ENCODE results near the gene RIPK1.
"Not testable (repeated sequence)": the region's sequence is repeated elsewhere in the genome, so short reads cannot be mapped to it uniquely, and the experiment has no call there.

The RIPK1 gene

DNA sequence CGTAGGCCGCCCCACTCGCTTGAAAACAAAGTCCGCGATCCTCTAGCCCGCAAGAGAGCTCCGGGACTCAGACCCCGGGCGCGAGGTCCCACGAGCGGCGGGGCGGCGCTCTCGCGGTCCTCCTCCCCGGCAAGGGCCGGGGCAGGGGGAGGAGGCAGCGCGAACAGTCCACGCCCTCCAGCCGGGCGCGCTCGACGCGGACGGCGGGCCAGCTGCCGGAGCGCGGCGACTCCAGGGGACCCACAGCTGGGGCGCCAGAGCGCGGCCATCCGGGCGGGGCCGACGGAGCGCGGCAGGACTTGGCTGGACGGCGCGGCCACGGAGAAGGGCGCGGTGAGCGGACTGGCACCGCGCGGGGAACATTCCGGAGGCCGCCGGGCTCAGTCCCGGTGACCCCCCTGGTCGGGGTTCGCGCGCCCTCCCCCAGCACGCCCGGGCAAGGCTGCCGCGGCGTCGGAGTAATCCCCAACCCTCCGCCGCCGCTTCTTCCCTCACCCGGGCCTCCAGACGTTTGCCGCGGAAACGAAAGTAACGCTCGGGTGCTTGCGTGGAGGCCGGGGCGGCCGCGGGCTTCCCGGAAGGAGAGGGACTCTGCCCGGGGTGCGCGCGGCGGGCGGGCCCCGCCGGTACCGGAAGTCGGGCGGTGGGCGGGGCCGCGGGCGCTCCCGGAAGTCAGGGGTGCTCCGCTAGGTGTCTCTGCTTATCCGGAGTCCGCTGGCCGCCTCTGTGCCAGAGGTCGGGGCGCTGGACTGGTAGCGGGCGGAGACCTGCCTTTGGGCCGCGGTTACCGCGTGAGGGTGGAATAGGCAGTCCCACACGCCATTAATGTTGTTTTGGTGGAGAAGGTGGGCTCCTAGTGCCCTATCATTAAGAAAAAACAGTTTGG is at the start of gene RIPK1:
Gene RIPK1, plus strand, starts transcription at position 166 of the 886 bp plus-strand sequence. CDS start 8,330 bp downstream, outside the sequence.
- DNase-seq = peak; percentile 90

GRCh38 chr6:3019065-3019464 is 49.2 kb upstream of the RIPK1 start:
- DNase-seq = no peak

DNA sequence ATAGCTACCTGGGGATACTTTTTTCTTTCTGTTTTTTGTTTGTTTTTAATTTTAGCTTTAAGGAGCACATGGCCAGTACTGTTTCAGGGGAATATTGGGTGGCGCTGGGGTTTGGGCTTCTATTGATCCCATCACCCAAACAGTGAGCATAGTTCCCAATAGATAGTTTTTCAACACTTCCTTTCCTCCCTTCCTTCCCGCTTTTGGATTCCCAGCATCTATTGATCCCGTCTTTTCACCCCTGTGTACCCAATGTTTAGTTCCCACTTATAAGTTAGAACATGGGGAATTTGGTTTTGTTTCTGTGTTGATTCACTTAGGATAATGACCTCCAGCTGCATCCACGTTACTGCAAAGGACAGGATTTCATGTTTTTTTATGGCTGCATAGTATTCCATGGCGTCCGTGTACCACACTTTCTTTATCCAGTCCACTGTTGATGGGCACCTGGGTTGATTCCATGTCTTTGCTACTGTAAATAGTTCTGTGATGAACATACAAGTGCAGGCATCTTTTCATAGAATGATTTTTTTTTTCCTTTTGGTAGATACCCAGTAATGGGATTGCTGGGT is 48.5 kb upstream of the RIPK1 start:
- no peak for DNase-seq

GRCh38 chr6:3020976-3021598 is 47.2 kb upstream of the RIPK1 start:
- DNase-seq = not testable (repeated sequence)

DNA sequence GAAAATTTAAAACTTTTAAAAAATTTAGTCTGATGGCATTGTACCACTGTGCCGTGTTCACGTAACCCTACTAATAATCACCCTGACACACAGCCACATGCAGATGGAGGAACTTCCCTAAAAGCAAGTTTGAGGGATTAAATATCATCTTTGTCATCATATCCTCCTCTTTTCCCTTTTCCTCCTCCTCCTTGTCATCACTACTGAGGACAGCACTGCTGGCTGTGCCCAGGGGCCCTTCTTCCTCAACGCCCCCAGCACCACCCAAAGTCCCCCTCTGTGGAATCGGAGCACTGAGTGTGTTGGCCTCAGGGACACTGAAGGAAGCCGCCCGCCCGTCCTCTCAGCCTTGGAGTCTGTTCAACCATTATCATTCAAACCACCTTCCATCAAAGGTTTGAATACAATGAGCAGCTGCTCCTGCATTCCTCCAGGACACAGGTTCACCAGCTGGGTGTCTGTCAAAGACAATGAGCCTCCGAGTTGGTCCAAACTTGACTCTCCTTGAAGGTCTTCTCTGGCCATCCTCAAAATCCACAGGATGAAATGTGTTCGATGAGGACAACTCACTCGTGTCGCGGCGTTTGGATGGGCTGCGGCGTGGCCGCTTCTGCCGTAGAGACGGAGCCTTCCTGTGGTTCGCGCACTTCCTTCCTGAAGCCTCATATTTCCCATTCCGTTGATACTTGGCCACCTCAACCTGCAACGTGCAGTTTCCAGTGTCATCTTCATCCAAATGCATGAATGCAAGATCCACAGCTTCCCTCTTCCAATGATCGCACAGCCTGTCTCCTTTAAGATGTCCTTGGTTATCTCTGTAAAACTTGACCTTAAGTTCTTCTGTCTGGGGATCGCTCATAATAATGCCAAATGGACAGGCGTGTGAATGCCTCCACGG is 45.3 kb upstream of the RIPK1 start:
- DNase-seq = peak; percentile 29

DNA sequence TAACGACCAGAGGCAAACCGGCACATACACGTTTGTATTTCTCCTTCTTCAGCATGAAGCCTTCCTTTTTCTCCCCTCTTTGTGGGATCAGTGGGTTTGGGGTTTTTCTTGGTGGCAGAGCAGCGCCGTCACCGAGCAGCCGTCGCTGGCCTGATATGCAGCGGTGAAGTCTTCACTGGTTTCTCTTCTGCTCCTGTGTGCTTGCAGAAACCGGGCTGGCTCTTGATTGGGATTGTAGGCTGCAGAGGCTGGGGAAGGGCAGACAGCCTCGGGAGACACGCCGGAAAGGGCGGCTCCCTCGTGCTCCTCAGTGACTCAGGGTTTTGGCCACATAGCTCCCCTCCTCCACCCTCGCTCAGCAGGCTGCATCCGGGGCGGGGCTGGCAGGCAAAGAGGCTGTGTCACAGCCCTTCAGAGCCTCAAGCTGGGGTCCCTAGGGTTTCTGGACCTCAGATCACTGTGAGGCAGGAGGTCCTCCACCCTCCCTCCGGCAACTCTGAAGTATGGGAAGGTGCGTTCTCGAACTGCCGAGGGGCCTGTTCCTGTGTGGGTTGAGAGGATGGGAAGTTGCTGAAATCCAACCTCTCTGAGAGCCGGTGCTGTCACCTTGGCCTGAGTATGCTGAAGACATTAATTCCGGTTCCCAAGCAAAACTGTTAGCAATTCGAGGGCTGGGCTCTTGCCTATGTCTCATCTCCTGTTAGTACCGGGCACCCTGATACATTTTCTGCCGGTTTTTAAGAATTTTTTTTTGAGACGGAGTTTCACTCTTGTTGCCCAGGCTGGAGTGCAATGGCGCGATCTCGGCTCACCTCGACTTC is 44.4 kb upstream of the RIPK1 start:
- DNase-seq = peak; percentile 82

GRCh38 chr6:3026791-3027626 is 41.3 kb upstream of the RIPK1 start:
- DNase-seq = peak; percentile 21

- DNase-seq = not testable (repeated sequence)
These were observed 40.1 kb upstream of the RIPK1 start for GRCh38 chr6:3028156-3028555.

GRCh38 chr6:3031857-3032640 is 36.2 kb upstream of the RIPK1 start:
- DNase-seq = no peak

DNA sequence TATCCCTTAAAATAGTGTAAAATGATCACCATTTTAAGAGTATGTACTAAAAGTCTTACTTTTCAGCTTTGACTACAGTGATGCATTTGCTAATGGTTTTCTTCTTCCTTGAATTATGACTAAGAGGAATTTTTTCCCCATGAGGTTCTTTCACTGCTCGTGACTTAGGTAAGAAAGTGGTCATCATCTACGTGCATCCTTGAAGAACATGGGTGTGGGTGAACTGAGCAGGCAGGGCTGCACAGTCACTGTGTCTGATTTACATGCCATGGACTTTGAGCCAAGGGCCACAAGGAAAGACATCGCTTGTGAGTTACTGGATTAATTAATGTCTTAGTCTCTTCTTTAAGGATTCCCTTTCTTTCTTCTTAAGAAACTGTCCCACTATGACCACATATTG is 35.3 kb upstream of the RIPK1 start:
- DNase-seq = no peak

DNA sequence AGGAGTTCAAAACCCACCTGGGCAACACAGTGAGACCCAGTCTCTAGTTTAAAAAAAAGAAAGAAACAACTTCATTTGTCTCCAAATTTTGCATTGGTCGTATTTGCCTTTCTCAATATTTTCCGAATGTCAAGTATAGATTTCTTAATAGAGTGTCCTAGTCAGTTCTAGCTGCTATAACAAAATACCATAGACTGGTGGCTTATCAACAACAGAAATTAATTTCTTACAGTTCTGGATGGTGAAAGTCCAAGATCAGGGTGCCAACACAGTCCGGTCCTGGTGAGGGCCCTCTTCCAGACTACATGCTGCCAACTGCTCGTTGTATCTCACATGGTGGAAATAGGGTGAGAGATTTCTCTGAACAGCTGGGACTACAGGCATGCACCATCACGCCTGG is 34.6 kb upstream of the RIPK1 start:
- DNase-seq = no peak

- DNase-seq = no peak
These were observed 32.9 kb upstream of the RIPK1 start for GRCh38 chr6:3035397-3035796.

- DNase-seq = no peak
These were observed 31.2 kb upstream of the RIPK1 start for GRCh38 chr6:3036861-3037637.

DNA sequence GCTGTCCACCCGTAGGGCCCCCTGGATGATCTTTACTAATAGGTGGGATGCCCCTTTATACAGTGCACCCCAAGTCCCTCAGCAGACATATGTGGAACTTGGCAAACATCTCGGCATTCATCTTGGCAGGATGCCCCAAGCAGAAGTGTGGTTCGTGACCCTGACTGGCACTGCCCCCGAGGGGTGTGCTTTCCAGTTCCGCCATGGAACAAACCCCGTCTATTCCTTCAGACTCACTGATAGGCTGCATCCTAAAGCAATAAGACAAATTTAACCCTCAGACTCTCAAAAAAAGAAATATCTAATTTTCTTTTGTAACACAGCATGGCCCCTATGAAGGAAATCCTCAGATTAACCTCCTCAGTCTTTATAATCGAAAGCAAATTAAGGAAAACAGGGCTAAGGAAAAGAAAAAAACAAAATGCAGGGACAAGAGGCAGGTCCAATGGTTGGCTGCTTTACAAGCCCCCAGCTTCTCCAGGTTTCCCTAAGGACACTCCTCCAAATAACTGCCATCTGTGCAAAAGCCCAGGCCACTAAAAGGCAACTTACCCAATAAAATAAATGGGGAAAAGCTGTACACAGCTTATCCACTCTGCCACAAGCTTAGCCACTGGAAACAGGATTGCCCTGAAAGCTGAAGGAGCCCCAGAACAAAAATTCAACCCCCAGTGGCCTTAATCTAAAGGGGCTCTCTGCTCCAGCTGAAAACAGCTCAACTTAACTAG is 30.5 kb upstream of the RIPK1 start:
- no peak for DNase-seq

DNA sequence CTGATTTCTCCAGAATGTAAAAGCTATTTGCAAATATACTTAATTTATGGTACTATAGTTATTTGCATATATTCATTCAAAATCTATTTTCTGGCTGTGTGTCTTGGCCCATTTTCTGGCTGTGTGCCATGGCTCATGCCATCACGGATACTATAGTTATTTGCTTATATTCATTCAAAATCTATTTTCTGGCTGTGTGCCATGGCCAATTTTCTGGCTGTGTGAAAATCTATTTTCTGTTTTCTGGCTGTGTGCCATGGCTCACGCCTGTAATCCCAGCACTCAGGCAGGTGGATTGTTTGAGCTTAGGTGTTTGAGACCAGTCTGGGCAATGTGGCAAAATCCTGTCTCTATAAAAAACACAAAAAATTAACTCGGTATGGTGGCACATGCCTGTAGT is 28.9 kb upstream of the RIPK1 start:
- DNase-seq = no peak

DNA sequence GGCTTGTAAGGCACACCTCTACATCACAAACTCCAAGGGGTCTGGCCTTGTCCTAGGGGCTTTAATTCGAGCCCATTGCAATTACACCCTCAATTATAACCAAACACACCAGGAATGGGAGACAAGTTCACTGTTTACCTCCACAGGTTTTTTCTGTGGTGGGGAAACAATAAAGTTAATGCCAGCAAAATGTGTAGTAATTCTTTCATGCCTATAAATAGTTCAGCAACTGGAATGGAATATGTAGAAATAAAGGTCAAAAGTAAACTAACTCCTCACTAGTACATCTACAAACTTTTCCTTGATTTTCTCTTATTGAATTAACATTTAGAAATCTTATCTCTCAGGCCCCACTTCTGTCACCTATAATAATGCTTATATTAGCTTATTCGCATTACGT is 27.1 kb upstream of the RIPK1 start:
- no peak for DNase-seq

GRCh38 chr6:3041606-3042005 is 26.7 kb upstream of the RIPK1 start:
- no peak for DNase-seq

GRCh38 chr6:3045369-3045768 is 22.9 kb upstream of the RIPK1 start:
- DNase-seq = no peak

- DNase-seq = no peak
These were observed 22.5 kb upstream of the RIPK1 start for GRCh38 chr6:3045777-3046176.

All from activated CD4-positive, alpha-beta T cell treated with anti-CD3 and anti-CD28 coated beads for 1 hour (primary cell).